Caco-2 (cell line): ENCODE data around the gene SLC25A21. TPM values are rescaled to one million over a fixed set of nuclear protein-coding genes. Genes with fewer than 3 reads are reported as not detected.
"Not testable (repeated sequence)": the region's sequence is repeated elsewhere in the genome, so short reads cannot be mapped to it uniquely, and the experiment has no call there.

Experiments used
- BruUV-seq: library from RNA; stranded (reverse); fragments of 400-500 nt; replicated peaks from 2 replicates; lab custom pipeline; 2021; lab: Mats Ljungman, UMichigan
- CTCF ChIA-PET: fragments of 300-600 bp; sonication (Branson Sonifier 250); formaldehyde crosslinking; loops from one replicate; lab custom pipeline; 2022; ENCODE audit warnings: antibody characterized with exemption; lab: Charles Lee
- POLR2A ChIA-PET: fragments of 300-600 bp; sonication (Branson Sonifier 250); formaldehyde crosslinking; loops from one replicate; lab custom pipeline; 2022; ENCODE audit warnings: antibody characterized with exemption; lab: Charles Lee
- DNase-seq, 2 experiments: peaks; one replicate each; pipeline versions ENCODE4 v3.0.0 to v3.0.0-alpha.2; 2020 to 2022
- H3K27me3 ChIP-seq: replicated peaks from 2 replicates; pipeline ENCODE4 v1.6.0; 2011; ENCODE audit warnings: low read length; ENCODE audit not compliant: control insufficient read depth, insufficient read depth
- H3K36me3 ChIP-seq: 2 replicates; pipeline ENCODE4 v1.5.1; 2011; ENCODE audit warnings: low read length; ENCODE audit not compliant: control insufficient read depth, insufficient read depth
- H3K4me1 ChIP-seq: fragments of 250-450 bp; sonication (Bioruptor Pico); 2 replicates; pipeline ENCODE4 v1.5.1; 2020; ENCODE audit warnings: mild to moderate bottlenecking
- H3K4me3 ChIP-seq: 2 replicates; pipeline ENCODE4 v1.5.1; 2011; ENCODE audit warnings: low read depth, mild to moderate bottlenecking, control low read depth, low read length
- H3K9me3 ChIP-seq: fragments of 250-450 bp; sonication (Bioruptor Pico); 2 replicates; pipeline ENCODE4 v1.5.1; 2020; ENCODE audit warnings: mild to moderate bottlenecking, moderate library complexity
- H3K27ac Mint-ChIP-seq: one replicate; pipeline ENCODE4 v1.8.0; 2022; ENCODE audit warnings: mixed read lengths; ENCODE audit not compliant: unreplicated experiment
- H3K27me3 Mint-ChIP-seq: one replicate; pipeline ENCODE4 v1.8.0; 2022; ENCODE audit warnings: mixed read lengths; ENCODE audit not compliant: insufficient read depth, unreplicated experiment
- H3K36me3 Mint-ChIP-seq: one replicate; pipeline ENCODE4 v1.8.0; 2022; ENCODE audit warnings: mild to moderate bottlenecking, mixed read lengths; ENCODE audit not compliant: insufficient read depth, unreplicated experiment
- H3K4me1 Mint-ChIP-seq: one replicate; pipeline ENCODE4 v1.8.0; 2022; ENCODE audit warnings: low read depth, mixed read lengths; ENCODE audit not compliant: unreplicated experiment
- H3K4me3 Mint-ChIP-seq: one replicate; pipeline ENCODE4 v1.8.0; 2022; ENCODE audit warnings: mild to moderate bottlenecking, moderate library complexity, mixed read lengths; ENCODE audit not compliant: unreplicated experiment
- H3K9me3 Mint-ChIP-seq: one replicate; pipeline ENCODE4 v1.8.0; 2022; ENCODE audit warnings: mixed read lengths; ENCODE audit not compliant: unreplicated experiment
- intact Hi-C: fragments of 100-400 bp; cut with micrococcal nuclease; formaldehyde crosslinking; loops from one replicate; pipeline ENCODE4 v1.10.0; 2022; ENCODE audit not compliant: unreplicated experiment
- total RNA-seq: library from RNA; stranded (reverse); gene quantifications from 2 replicates; pipeline ENCODE4 v1.2.3, GENCODE V29; 2022
- TF ChIP-seq, protein P1 (sequence below), 2 experiments: fragments of 200-600 bp in 1 of 2; IDR thresholded peaks; 1 replicate in 1 of 2; 2 replicates in 1 of 2; pipeline versions ENCODE4 v1.5.1 to v1.8.0; 2011 to 2022; ENCODE audit warnings: antibody characterized with exemption in 1 of 2, control low read depth in 1 of 2, inconsistent platforms in 1 of 2, low read depth in 1 of 2, low read length in 1 of 2, mild to moderate bottlenecking in 1 of 2, moderate library complexity in 1 of 2; ENCODE audit not compliant: insufficient read depth in 1 of 2, severe bottlenecking in 1 of 2, unreplicated experiment in 1 of 2

Gene SLC25A21
- total RNA-seq, 1 experiment from 2014 or later, result 3.2 TPM

DNA sequence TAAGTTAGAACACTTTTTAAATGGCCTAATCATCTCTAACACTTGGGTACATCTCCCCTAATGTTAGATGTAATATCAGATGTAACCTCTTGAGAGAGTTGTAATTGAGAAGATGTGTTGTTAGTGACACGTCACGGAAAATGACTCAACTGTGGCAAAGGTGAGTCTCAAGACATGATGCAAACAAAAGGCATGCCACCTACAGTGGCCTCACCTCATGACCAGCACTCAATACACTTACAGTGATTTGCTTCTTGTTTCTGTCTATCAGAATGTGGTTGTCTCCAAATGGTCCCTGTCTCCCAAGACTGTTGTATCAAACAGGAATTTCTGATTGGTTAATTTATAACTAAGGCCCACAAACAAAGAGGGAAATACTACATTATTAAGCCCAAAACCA lies 91.2 kb downstream of the SLC25A21 start:
- ChIA-PET CTCF (no interaction called here), POLR2A (no interaction called here)
- intact Hi-C loops, result no loop called here
- H3K4me1 Mint-ChIP-seq, result peaks cover 18% of the 10 kb centered on the region
- H3K36me3 Mint-ChIP-seq, result no peaks in the 10 kb centered on the region
- H3K27ac Mint-ChIP-seq, result no peak overlapping the region
- no peak overlapping the region for H3K4me3 Mint-ChIP-seq
- no TSS peak for BruUV-seq
- no peak overlapping the region for H3K4me3 ChIP-seq
- H3K36me3 ChIP-seq, result no peaks in the 10 kb centered on the region
- TF ChIP-seq, protein P1, sequence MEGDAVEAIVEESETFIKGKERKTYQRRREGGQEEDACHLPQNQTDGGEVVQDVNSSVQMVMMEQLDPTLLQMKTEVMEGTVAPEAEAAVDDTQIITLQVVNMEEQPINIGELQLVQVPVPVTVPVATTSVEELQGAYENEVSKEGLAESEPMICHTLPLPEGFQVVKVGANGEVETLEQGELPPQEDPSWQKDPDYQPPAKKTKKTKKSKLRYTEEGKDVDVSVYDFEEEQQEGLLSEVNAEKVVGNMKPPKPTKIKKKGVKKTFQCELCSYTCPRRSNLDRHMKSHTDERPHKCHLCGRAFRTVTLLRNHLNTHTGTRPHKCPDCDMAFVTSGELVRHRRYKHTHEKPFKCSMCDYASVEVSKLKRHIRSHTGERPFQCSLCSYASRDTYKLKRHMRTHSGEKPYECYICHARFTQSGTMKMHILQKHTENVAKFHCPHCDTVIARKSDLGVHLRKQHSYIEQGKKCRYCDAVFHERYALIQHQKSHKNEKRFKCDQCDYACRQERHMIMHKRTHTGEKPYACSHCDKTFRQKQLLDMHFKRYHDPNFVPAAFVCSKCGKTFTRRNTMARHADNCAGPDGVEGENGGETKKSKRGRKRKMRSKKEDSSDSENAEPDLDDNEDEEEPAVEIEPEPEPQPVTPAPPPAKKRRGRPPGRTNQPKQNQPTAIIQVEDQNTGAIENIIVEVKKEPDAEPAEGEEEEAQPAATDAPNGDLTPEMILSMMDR (IDR thresholded peaks at IDR 0.05; ENCODE audit: insufficient read depth in 1 of 2, low read depth in 1 of 2, low read length in 1 of 2, severe bottlenecking in 1 of 2, unreplicated experiment in 1 of 2), result no peak
- H3K4me1 ChIP-seq, result no peaks in the 10 kb centered on the region
- no peaks in the 10 kb centered on the region for H3K9me3 Mint-ChIP-seq
- H3K27me3 ChIP-seq, result no peaks in the 10 kb centered on the region
- no peaks in the 10 kb centered on the region for H3K27me3 Mint-ChIP-seq
- H3K9me3 ChIP-seq, result no peaks in the 10 kb centered on the region; the same call in 1 of the 2 replicates
- DNase-seq, result no peak

GRCh38 chr14:37078131-37078530 lies 94.3 kb downstream of the SLC25A21 start:
- TF ChIP-seq, protein P1 (IDR thresholded peaks at IDR 0.05; ENCODE audit: insufficient read depth in 1 of 2, low read depth in 1 of 2, low read length in 1 of 2, severe bottlenecking in 1 of 2, unreplicated experiment in 1 of 2), result no peak
- Mint-ChIP-seq H3K9me3 (no peaks in the 10 kb centered on the region), H3K36me3 (no peaks in the 10 kb centered on the region), H3K27me3 (no peaks in the 10 kb centered on the region), H3K4me3 (no peak overlapping the region), H3K4me1 (peaks cover 9% of the 10 kb centered on the region), H3K27ac (no peak overlapping the region)
- Histone ChIP-seq H3K9me3 (no peaks in the 10 kb centered on the region; the same call in 1 of the 2 replicates), H3K27me3 (no peaks in the 10 kb centered on the region), H3K4me1 (no peaks in the 10 kb centered on the region), H3K36me3 (no peaks in the 10 kb centered on the region), H3K4me3 (no peak overlapping the region)
- no TSS peak for BruUV-seq
- ChIA-PET CTCF (no interaction called here), POLR2A (no interaction called here)
- DNase-seq, result no peak
- intact Hi-C loops, result no loop called here

GRCh38 chr14:37074320-37074719 lies 98.1 kb downstream of the SLC25A21 start:
- intact Hi-C loops, H3K9me3 ChIP-seq, H3K4me1 Mint-ChIP-seq, BruUV-seq, DNase-seq, CTCF ChIA-PET, H3K36me3 ChIP-seq, H3K36me3 Mint-ChIP-seq, H3K4me3 Mint-ChIP-seq, H3K27me3 ChIP-seq, H3K9me3 Mint-ChIP-seq, H3K4me1 ChIP-seq, H3K27me3 Mint-ChIP-seq, H3K27ac Mint-ChIP-seq, POLR2A ChIA-PET, H3K4me3 ChIP-seq: not testable (repeated sequence)
